ENCODE results near the gene LRTM2.

The LRTM2 gene

GRCh38 chr12:1822699-1823098 lies 2.3 kb downstream of the LRTM2 start:
- DNase-seq (ENCODE audit: extremely low read depth, low read depth): no peak
- no peak for TF ChIP-seq CTCF (IDR thresholded peaks at IDR 0.05; ENCODE audit: low read depth, low read length)

DNA sequence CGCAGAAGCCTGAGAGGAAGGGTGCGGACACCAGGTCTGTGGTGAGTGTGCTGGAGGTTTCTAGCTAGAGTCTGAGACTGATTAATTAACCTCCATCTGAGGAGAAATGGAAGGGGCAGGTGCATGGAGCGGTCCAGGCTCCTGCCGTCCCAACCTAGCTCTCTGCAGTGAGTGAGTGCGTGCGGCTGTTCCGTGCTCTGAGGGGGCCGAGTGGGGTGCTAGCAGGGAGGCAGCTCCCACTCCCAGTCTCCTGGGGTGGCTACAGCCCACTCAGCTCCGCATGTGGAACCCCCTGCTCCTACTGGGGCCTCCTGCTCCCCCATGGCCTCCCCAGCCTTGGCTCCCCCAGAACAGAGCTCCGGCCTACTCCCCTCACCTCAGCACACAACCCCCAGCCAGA lies 2.9 kb downstream of the LRTM2 start:
- DNase-seq (ENCODE audit: extremely low read depth, low read depth): no peak
- TF ChIP-seq CTCF (IDR thresholded peaks at IDR 0.05; ENCODE audit: low read depth, low read length): no peak

DNA sequence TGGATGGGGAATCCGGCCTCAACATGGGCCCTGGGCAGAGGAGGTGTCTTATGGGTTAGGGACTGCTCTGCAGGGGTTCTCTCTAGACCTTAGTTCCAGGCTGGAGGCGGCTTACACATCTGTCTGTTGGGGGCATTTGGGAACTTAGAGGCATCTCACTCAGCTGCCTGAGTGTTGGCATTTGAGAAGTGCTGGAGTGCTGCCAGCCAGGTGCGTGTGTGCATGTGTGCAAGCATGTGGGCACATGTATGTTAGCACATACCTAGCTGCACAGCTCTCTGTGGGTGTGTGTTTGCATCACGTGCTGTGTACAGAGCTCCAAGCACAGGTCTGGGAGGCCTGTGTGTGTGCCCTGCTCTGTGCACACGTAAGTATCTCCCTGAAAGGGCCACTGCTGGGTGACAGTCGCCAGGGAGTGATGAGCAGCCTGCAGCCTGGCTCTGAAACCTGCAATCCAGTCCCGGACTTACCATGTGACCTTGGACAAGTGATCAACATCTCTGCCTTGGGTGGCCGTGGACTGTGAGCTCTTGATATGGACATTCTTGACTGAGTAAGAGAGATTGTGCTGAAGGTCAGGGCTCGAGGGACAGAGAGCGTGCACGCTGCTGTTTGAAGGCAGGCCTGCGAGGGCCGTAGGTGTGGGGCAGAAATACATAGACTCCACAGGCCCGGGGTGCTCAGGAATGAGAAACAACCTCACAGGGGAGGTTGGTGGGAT lies 5.2 kb downstream of the LRTM2 start:
- DNase-seq (ENCODE audit: extremely low read depth, low read depth): no peak
- no peak for TF ChIP-seq CTCF (IDR thresholded peaks at IDR 0.05; ENCODE audit: low read depth, low read length)

- no peak for TF ChIP-seq CTCF (IDR thresholded peaks at IDR 0.05; ENCODE audit: low read depth, low read length)
- no peak for DNase-seq (ENCODE audit: extremely low read depth, low read depth)
These were observed 6.0 kb downstream of the LRTM2 start for GRCh38 chr12:1826401-1826800.

- TF ChIP-seq CTCF (IDR thresholded peaks at IDR 0.05; ENCODE audit: low read depth, low read length): no peak
- no peak for DNase-seq (ENCODE audit: extremely low read depth, low read depth)
These were observed 6.7 kb downstream of the LRTM2 start for GRCh38 chr12:1826867-1827705.

GRCh38 chr12:1827826-1828805 lies 7.8 kb downstream of the LRTM2 start:
- no peak for TF ChIP-seq CTCF (IDR thresholded peaks at IDR 0.05; ENCODE audit: low read depth, low read length)

More at GRCh38 chr12:1827826-1828805, 7.8 kb downstream of the LRTM2 start:
- no peak for DNase-seq (ENCODE audit: extremely low read depth, low read depth)
